CD4-positive, alpha-beta T cell treated with Interleukin-4 for 1 hour (primary cell): ENCODE data around the gene ZDHHC11B.
"Not testable (repeated sequence)": the region's sequence is repeated elsewhere in the genome, so short reads cannot be mapped to it uniquely, and the experiment has no call there.

ENCODE experiments used
- DNase-seq, 2 donors: peaks; one replicate each; pipeline ENCODE4 v3.0.0-alpha.2; 2020 to 2022

Gene ZDHHC11B

DNA sequence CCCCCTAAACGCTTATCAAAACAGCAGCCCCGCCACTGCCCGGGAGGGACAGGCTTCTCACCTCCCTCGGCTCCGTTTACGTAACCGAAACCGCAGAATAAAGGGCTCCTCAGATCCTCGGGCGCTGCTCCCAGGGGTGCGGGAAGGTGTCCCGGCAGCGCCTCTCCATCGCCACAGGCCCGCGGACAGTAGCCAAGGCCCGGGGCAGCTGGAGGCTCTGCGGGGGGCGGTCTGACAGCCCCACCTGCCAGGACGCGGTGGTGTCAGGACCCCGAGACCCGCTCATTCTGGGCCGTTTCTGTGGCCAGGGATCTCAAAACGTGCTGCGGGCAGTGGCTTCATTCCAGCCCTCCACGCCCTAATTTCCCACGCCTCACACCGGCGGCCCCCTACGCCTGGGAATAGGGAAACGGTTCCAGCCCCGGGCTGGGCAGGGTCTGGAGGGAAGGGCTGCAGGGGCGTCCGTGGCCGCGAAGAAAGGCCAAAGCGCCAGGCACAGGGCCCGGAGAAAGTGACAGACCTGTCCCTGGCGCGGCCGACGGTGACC, 575 bp downstream of the ZDHHC11B start:
- DNase-seq, result peak in 1 of 2 donors; percentile 46

DNA sequence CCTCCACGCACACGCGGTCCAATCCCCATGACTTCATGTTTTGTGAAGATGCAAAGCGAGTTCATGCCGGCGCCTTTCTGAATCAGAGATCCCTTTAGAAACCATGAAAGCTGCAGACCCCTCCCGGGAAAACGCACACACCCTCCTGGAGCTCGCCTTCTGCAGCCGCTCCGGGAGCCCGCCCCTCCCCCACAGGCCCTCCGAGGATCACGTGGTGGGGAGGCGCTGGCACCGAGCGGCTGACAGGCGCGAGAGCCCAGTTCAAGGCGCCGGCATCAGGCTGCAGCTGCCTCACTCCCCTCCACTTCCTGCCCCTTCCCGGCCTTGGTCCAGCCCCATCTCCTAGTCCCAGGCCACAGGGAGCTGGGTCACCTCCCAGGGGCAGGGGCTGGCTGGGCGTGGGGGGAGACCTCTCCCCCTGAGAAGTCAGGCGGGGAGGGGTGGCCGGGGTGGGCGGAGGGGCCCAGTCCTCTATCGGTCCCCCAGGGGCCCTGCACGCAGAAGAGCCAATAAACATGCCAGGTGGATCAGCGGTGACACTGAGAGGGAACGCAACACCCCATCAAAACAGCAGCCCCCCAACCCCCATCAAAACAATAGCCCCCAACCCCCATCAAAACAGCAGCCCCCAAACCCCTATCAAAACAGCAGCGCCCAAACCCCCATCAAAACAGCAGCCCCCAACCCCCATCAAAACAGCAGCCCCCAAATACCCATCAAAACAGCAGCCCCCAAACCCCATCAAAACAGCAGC, 1.3 kb downstream of the ZDHHC11B start:
- peak in 1 of 2 donors; percentile 33 for DNase-seq

DNA sequence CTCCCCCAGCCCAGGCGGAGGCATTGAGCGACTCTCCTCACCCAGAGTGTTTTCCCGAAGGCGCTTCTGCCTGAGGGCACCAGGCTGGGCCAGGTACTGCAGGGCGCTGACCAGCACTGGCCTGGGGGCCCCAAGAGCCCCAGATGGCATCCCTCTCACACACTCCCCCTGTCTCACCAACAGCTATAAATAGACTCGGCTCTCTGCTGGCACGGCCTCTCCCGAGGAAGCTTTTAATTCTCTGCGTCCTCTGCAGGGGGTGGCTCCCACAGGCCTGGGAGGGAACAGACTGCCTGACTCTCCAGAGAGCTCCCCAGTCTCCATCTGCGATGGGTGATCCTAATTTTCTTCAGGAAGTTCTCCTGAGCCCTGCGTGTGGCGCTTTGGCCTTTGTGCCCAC, 2.2 kb downstream of the ZDHHC11B start:
- DNase-seq, result not testable (repeated sequence)

DNA sequence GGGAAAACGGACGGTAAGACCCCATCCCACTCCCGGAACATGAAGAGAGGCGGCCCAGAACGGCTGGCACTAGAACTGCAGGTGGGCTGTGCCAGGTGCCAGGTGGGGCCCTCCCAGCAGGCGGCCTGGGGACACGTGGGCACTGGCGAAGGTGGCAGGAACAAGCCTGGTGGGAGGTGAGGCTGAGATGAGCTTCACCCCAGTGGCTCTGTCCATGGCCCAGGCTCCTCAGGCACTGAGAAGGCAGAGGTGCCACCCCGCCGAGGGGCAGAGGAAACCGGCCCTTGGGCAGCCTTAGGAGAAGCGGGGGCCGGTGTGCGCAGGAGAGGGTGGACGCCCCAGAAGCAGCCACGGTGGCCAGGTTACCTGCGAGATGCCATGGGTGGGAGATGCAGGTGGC, 4.0 kb downstream of the ZDHHC11B start:
- DNase-seq, result not testable (repeated sequence)

DNA sequence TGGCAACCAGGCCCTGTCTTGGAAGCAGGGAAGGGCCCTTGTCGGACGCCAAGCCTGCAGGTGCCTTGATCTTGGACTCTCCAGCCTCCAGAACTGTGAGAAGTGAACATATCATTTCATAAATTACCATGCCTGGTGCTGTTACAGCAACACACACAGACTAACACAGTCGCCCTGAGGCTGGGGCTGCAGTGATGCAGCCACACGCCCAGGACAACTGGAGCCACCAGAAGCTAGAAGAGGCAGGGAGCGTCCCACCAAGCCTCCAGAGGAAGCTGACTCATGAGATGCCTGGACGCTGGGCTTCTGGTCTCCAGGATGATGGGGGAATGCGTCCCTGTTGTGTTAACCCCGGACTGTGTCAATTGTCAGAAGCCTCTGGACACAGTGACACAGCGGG, 5.6 kb downstream of the ZDHHC11B start:
- not testable (repeated sequence) for DNase-seq

DNA sequence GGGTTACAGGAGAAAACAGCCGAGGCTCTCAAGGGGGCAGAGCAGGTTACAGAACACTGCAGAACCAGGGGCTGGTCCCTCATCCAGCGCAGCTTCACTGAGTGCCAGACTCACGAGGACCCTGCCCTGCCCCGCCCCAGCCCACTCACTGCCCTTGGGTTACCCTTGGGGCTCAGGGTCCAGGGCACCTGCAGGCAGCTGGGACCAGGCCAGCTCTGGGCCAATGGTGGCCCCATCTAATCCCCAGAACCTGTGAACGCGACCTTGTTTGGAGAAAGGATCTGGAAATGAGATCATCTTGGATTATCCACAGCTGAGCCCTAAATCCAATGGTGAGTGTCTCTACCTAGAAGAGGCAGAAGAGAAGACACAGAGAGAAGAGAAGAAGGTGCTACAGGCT, 6.1 kb downstream of the ZDHHC11B start:
- not testable (repeated sequence) for DNase-seq

DNA sequence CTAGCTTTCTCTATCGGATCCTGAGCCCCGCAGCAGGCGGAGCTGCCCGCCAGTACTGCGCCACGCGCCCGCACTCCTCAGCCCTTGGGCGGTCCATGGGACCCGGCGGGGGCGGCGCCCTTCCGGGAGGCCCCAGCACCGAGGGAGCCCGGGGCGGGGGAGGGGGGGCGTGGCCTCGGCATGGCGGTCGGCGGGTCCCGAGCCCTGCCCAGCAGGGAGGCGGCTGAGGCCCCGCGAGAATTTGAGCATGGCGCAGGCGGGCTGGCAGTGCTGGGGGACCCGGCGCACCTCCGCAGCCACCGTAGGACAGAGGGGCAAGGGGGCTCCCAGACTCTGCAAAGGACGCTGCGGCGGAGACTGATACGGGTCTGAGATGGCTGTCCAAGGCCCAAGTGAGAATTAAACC, 6.8 kb downstream of the ZDHHC11B start:
- DNase-seq, result no peak

DNA sequence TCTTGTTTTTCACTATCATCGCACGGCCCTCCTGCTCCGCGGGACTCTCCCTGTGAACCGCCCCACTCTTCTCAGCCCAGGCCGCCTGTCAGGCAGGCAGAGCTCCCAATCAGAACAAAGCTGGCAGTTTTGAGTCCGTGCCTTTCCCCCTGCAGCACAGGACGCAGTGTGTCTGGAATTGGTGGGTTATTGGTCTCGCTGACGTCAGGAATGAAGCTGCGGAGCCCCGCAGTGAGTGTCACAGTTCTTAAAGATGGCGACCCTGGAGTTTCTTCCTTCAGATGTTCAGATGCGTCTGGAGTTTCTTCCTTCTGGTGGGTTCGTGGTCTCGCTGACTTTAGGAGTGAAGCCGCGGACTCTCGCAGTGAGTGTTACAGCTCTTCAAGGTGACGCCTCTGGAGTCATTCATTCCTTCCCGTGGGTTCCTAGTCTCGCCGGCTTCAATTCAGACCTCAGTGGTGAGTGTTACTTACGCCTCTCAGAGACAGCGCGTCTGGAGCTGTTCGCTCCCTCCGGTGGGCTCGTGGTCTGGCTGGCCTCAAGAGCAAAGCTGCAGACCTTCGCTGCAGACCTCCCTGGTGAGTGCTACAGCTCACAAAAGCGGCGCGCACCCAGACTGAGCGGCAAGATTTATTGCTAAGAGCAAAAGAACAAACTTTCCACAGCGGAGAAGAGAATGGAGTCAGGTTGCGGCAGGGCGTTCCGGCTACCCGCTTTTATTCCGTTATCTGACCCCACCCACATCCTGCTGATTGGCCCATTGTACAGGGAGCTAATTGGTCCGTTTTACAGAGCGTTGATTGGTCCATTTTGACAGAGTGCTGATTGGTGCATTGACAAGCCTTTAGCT, 7.4 kb downstream of the ZDHHC11B start:
- DNase-seq, result no peak

DNA sequence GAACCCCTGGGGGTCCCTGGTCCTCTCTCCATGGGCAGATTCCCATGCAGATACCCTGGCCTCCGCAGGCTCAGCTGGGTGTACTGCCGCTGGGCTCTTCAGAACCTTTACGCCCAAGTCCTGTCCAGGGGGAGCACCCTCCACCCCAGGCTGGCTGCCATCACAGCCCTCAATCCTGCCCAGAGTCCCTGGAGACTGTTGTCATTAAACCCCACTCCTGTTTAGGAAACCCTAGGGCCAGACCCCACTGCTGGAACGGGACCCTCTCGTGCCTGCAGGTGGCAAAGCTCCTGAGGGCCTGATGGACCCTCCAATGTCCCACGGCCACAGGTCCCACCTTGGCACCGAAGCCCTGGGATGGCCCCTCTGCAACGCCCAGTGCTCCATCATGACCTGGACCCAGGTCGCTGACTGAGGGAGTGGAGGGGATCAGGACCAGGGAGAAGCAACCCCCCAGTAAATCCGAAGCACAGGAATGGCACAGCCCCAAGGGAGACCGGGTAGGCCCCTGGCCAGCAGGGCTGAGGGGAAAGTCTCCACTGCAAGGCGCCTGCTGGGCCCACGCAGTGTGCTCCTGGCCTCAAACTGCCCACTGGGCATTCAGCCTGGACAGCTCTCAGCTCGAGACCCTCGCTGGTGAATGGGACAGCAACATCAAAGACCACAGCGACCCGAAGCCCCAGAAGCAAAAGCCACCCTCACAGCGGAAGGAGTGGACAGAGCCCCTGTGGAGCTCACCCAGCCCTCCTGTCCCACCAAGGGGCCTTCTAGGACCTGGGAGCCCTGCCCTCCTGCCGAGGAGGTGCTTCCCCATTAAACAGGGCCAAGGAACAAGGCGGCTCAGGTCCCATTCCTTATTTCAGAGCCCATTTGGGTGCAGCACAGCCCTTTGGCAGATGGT, 8.3 kb downstream of the ZDHHC11B start:
- no peak for DNase-seq

DNA sequence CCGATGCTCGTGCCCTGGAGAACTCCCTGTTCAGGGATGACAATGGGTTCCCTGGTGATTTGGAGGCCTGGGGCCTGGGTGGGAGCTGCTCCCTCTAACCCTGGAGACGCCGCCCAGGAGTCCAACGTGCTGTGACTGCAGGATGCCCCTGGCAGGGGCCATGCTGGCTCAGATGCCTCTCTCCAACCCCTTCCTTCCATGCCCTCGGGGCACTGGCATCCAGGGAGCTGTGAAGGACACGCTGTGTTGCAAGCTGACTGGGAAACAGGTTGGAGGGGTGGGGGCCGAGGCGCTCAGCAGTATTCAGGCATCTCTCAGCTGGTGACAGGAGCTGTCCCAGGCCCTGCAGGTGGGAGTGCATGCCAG, 9.0 kb downstream of the ZDHHC11B start:
- not testable (repeated sequence) for DNase-seq

DNA sequence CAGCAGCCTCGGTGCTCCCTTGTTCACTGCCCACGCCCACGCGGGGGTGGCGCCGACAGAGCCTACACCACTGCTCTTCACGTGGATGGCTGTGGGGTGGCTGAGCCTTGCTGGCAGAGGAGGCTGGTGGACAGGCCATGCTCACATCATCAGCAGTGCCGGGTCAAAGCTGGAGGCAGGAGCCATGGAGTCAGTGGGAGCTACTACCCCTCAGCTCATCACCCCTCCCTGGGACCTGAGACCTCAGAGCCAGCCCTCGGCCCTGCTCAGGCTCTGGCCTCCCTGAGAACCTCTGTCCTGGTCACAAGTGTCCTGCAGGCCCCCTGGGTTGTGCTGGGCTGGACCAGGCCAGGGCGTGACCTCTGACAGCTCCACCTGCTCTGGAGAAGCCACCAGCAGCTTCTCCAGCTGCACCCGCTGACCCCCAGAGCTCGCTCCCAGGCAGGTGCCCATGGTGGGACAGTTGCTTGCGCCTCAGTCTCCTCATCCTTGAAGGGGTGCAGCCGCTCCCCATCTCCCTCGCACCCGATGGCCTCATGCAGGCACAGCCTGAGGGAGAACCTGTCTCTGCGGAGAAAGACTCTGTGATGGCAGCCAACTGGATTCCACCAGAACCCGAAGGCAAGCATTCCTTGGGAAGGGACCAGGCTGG, 9.5 kb downstream of the ZDHHC11B start:
- DNase-seq, result not testable (repeated sequence)

DNA sequence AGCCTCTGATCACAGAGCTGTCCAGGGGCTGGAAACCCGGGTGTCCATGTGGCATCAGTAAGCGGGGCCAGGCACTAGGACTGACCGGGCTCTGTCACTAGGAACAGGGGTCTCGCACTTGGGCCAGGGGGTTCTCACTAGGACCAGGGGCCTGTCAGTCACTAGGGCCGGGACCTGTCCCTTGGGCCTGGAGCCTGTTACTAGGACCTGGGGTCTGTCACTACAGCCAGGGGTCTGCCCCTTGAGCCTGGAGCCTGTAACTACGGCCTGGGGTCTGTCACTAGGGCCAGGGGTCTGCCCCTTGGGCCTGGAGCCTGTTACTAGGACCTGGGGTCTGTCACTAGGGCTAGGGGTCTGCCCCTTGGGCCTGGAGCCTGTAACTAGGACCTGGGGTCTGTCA, 10.2 kb downstream of the ZDHHC11B start:
- not testable (repeated sequence) for DNase-seq

DNA sequence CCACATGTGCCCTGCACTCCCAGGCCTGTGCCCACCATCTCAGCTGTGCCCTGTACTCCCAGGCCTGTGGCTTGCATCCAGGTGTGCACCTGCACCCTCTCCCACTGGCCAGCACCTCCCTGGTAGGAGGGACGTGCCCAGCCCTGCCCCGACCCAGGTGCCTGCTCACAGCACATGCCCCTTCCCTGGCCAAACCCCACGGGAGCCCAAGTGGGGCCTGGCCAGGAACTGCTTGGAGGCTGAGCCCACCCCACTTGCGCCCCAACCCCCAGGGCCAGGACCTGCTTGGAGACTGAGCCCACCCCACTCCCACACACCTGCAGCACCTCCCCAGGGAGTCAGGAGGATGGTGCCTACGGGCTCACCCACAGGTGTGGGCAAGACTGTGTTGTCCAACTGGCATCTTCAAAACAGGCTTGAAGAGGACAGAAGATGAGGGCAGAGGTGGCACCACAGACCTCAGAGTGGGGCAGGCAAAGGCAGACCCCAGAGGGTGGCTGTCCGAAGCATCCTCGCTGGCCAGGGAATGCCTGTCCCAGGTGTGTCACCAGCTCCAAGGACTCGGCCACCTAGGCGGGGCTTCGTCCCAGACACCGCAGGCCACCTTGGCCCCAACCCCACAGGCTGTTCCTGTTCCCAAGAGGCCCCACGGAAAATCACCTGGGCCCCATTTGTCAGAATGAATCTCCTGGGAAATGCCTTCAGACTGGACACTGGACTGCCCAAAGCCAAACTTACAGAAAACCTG, 10.8 kb downstream of the ZDHHC11B start:
- no peak for DNase-seq

DNA sequence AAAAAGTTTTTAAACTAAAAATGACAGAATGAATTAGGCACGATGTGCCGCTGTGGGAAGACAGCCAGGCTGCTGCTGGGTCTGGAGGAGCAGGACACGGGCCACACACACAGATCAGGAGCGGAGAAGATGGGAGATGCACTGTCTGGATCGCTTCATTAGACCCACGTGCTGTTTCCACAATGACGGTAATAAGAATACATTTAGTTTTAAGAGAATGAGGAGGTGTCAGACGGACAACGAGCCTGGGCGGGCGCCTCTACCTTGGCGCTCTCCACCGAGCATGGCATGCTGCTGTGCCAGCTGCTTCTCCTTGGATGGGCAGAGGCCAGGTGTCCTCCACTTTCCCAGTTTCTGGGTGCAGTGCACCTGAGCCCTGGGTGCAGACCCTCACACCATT, 11.6 kb downstream of the ZDHHC11B start:
- DNase-seq, result not testable (repeated sequence)

DNA sequence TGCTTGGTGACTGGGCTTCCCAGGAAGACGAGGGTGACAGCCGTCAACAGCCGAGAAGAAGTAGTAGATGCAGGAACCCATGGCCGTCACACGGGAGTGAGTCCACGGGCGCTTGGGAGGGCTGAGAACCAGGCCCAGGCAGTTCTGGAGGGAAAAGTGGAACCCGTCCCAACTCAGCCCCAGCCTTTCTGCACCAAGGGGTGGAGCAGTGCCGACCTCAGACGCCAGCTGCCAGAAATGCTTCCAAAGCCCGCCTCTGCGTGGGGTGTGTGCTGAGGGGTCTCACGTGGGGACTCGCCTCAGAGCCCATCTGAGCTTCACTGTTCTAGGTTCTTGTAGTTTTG, 12.0 kb downstream of the ZDHHC11B start:
- DNase-seq, result not testable (repeated sequence)

DNA sequence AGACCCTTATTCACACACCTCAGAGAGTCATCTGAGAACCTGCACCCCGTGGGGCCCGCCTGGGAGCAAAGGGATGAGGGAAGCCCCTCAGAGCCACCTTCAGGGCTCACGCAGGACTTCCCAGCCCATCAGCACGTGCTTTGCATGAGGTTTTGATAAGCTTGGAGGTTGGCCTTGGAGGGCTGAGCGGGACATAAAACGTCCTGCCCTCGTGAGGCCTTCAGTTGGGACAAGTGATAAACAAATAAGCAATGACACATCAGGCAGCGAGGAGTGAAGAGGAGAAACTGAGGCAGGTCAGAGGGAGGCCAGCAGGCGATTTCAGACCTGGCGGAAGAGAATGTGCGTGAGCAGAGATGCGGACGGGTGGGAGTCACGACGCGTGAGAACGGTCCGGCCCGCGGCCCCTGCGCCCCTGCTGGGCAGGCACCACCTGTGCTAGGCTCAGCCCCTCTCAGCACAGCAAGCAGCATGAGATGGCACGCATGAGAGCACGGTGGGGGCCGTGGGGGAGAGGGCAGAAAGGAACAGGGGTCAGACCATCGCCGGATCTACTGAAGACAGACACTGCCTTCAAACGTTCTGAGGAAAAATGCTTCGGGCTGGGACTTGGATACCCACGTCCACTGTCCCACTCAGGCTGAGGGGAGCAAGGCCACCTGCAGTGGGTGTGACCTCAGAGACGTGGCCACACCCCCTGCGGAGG, 12.5 kb downstream of the ZDHHC11B start:
- DNase-seq, result not testable (repeated sequence)

DNA sequence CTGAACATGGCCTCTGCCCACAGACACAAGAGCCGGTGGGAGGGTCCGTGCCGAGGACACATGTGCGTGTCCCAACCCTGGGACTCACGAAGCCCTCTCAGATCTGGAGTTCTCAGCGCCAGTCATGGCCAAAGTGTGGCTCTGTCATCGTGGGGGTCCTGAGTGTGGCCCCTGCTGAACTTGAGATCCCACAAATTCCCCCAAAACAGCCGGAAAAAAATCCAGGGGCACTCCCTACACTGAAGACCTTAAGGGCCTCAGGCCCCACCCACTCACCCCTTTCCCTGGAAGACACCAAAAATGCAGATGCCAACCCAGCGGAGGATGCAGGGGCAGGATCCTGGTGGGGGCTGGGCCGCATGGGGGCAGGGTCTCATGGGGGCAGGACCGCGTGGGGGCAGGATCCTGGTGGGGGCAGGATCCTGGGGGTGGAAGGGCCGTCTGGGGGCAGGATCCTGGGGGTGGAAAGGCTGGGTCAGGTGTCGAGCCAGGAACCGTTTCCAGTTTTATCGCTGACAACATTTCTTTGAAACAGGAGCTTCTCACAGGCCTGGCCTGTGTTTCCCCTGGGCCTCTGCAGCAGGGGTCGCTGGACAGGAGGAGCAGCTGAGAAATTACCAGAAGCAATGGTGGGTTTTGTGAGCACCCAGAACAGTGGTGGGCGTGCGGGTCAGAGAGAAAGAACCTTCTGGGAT, 13.3 kb downstream of the ZDHHC11B start:
- DNase-seq, result not testable (repeated sequence)

DNA sequence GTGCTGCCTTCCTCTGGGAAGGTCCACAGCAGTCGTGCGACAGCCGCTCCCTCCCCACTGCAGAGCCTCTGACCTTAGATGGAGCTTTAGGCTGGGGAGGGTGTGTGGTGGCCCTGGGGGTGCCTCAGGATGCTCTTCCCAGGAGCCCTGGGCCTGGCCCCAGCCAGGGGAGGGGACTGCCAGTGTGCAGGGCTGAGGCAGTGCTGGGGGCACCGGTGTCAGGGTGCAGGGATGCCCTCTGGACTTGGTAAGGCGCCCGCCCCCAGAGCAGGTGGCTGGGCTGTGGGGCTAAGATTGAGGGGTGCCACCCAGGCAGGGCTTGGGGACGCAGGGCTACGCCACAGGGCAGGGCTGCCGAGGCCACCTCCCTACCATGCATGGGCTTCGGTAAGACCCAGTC, 13.9 kb downstream of the ZDHHC11B start:
- DNase-seq, result not testable (repeated sequence)

DNA sequence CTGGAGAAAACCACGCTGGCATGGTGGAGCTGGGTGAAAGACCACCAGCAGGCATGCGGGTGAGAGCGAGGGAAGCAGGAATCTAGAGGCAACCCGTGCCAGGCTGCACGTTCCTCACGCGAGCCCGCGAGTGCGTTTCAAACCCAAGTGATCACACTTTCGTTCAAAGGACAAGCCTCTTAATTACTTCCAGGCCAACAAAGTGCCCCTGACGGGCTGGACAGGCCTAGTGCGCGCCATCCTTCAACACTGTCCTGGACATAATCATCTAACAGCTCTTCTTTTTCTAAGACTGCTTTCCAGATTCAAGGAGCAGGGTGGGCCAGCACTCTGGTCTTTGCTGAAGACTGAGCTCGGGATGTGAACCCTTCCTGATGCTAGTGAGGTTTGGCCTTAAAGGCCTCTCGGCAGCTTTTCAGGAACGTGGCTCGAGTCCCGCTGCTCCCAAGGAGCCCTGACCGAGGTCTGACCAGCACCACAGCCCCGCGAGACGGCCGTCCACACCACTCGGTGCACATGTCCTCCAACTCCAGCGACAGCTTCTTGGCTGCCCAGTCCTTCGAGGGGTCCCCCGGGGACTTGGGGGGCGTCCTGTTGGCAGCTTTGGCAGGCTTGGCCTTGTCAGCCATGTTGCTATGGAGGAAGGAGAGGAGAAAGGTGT, 14.9 kb downstream of the ZDHHC11B start:
- not testable (repeated sequence) for DNase-seq
